SH-SY5Y (cell line): ENCODE measurements around the gene KCMF1.

Source experiments
- GATA2 ChIP-seq: IDR thresholded peaks from 2 replicates; pipeline ENCODE4 v1.6.1; 2011; ENCODE audit warnings: mild to moderate bottlenecking, low read depth, low read length
- GATA3 ChIP-seq: IDR thresholded peaks from 2 replicates; pipeline ENCODE4 v1.6.1; 2011; ENCODE audit warnings: low read depth, mild to moderate bottlenecking, low read length, moderate library complexity

DNA sequence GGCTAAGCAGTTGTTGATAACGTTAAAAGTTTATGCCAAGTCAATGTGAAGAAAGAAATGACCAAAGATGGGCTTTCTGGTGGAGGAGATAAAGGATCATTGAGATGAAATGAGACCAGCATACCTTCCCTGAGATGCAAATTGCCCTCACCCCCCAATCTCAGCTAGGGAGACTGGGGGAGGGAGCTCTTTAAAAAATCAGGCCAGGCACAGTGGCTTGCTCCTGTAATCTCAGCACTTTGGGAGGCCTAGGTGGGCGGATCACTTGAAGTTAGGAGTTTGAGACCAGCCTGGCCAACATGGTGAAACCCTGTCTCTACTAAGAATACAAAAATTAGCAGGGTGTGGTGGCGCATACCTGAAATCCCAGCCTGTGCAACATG lies 30.9 kb upstream of the KCMF1 start:
- TF ChIP-seq GATA2 (no peak), GATA3 (no peak)
